Measurements from ENCODE around the gene ATF6B.

DNA sequence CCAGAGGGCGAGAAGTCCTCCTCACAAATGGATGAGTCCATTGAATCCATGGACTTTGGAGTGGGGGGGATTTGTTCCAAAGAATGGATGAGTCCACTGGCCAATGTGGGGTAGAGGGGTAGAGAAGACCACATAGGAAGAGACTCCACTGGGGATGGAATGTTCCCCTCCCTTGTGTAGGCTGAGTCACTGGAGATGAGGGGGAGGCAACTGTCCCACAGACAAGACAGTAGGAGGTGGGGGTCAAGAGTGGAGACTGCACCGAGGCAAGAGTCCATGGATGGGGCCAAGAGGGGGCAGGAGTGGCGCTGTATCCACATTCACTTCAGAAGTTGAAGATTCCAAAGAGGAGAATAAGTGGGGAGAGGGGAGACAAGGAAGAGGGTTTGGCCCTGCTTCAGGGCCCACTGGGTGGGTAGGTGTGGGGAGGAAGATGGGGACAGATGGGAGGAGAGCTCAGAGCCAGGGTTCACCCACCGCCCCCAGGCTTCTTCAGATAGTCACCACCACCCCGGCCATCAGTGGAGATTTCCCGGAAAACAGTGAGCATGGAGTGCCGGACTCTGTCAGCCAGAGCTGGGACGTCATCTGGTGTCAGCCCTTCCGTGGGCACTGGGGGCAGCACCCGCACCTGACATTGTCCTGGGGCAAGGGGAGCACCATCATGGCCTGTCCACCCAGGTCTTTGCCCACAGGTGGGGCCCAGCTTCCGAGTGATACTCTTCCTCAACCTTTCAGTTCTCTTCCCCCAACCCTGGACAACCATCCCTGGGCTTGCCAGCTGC, 41.0 kb upstream of the ATF6B start:
- TF ChIP-seq, protein P1, sequence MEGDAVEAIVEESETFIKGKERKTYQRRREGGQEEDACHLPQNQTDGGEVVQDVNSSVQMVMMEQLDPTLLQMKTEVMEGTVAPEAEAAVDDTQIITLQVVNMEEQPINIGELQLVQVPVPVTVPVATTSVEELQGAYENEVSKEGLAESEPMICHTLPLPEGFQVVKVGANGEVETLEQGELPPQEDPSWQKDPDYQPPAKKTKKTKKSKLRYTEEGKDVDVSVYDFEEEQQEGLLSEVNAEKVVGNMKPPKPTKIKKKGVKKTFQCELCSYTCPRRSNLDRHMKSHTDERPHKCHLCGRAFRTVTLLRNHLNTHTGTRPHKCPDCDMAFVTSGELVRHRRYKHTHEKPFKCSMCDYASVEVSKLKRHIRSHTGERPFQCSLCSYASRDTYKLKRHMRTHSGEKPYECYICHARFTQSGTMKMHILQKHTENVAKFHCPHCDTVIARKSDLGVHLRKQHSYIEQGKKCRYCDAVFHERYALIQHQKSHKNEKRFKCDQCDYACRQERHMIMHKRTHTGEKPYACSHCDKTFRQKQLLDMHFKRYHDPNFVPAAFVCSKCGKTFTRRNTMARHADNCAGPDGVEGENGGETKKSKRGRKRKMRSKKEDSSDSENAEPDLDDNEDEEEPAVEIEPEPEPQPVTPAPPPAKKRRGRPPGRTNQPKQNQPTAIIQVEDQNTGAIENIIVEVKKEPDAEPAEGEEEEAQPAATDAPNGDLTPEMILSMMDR (IDR thresholded peaks at IDR 0.05): no peak
- TF ChIP-seq POLR2A (IDR thresholded peaks at IDR 0.05): no peak

All from lower leg skin (tissue), 3 donors.